ENCODE results near the gene ZSCAN21. TPM values are rescaled to one million over a fixed set of nuclear protein-coding genes. Genes with fewer than 3 reads are reported as not detected.
A peak's percentile ranks its signal among the peaks of the same experiment; 100 is the strongest.

ZSCAN21 gene
- total and polyA plus RNA-seq, 2 donors (not counting 3 experiments of a cell fraction or from before 2014, with no cell fraction given) = 7.4 to 7.7 TPM

GRCh38 chr7:100038326-100038725, 11.2 kb upstream of the ZSCAN21 start:
- Histone ChIP-seq H3K79me2 (ENCODE audit: control insufficient read depth, insufficient read depth, low read length) (no peaks in the 10 kb centered on the region), H3K27ac (ENCODE audit: insufficient read depth, low read depth, low read length) (no peak overlapping the region), H4K20me1 (replicated peaks; ENCODE audit: control insufficient read depth, extremely low read depth, insufficient read depth, low read length) (no peaks in the 10 kb centered on the region), H3K9ac (replicated peaks; ENCODE audit: extremely low read depth, insufficient read depth, low read length) (no peak overlapping the region), H2AFZ (ENCODE audit: low read depth, low read length) (no peak overlapping the region), H3K4me3 (replicated peaks in 1 of 3; ENCODE audit: insufficient read depth in 1 of 3, low read depth in 1 of 3, low read length in 3 of 3) (no peak overlapping the region), H3K4me2 (ENCODE audit: insufficient read depth, low read length) (no peak overlapping the region), H3K27me3 (ENCODE audit: control insufficient read depth in 2 of 2, insufficient read depth in 2 of 2, low read length in 2 of 2) (no peaks in the 10 kb centered on the region), H3K9me1 (replicated peaks; ENCODE audit: control insufficient read depth, extremely low read depth, insufficient read depth, low read length) (no peaks in the 10 kb centered on the region), H3K36me3 (ENCODE audit: control insufficient read depth in 2 of 2, extremely low read depth in 1 of 2, insufficient read depth in 2 of 2, low read length in 2 of 2) (peaks cover 16 to 18% of the 10 kb centered on the region in 2 experiments), H3K4me1 (ENCODE audit: control insufficient read depth, extremely low read depth, insufficient read depth, low read length) (peaks cover 23% of the 10 kb centered on the region), H3K9me3 (replicated peaks; ENCODE audit: control insufficient read depth, insufficient read depth, low read length) (no peaks in the 10 kb centered on the region)
- ChIA-PET POLR2A (no interaction called here), CTCF (no interaction called here)
- DNase-seq (ENCODE audit: low read depth, low spot score) (no peak), FAIRE-seq (no peak)
- dilution Hi-C loops (cut with MboI; ENCODE audit: extremely low pct_ligation_motif_present, low sequenced_read_pairs) = no loop called here
- no TSS peak for BruUV-seq (replicated peaks)
- TF ChIP-seq MAX (IDR thresholded peaks at IDR 0.05; ENCODE audit: insufficient read depth, insufficient read length) = no peak
- intact Hi-C loops (cut with micrococcal nuclease) = no loop called here

DNA sequence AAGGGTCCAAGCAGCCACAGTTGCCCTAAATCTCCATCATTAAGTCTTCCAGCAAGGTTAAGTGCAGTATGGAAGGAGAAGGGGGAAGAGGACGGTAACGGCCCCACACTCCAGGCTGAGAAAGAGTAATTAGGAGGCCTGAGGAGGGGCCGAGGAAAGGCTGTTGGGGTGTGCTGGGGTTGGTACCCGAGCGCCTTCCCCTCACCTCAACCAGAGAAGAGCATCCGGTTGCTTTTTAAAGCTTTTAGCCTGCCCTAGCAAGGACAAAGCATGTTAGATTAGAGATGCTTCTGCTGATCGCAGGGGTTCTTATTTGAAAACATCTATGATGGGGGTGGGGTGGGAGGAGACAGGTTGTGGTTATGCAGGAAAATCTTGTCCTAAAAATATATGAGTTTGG, 9.0 kb upstream of the ZSCAN21 start:
- ChIA-PET CTCF (interaction anchor here (0.6 to 1.1 kb wide), 3 partner anchors 13 to 19 kb away, joined by 3 read pairs; no protein-coding TSS in a partner anchor), POLR2A (no interaction called here)
- no peak for FAIRE-seq
- BruUV-seq (replicated peaks) = no TSS peak
- dilution Hi-C loops (cut with MboI; ENCODE audit: extremely low pct_ligation_motif_present, low sequenced_read_pairs) = no loop called here
- TF ChIP-seq MAX (IDR thresholded peaks at IDR 0.05; ENCODE audit: insufficient read depth, insufficient read length) = no peak
- no peak overlapping the region for H3K4me3 ChIP-seq (replicated peaks in 1 of 3; ENCODE audit: insufficient read depth in 1 of 3, low read depth in 1 of 3, low read length in 3 of 3)
- no peaks in the 10 kb centered on the region for H3K79me2 ChIP-seq (ENCODE audit: control insufficient read depth, insufficient read depth, low read length)
- no peaks in the 10 kb centered on the region for H3K27me3 ChIP-seq (ENCODE audit: control insufficient read depth in 2 of 2, insufficient read depth in 2 of 2, low read length in 2 of 2)
- peak overlapping the region; percentile 78 for H3K27ac ChIP-seq (ENCODE audit: insufficient read depth, low read depth, low read length)
- H4K20me1 ChIP-seq (replicated peaks; ENCODE audit: control insufficient read depth, extremely low read depth, insufficient read depth, low read length) = no peaks in the 10 kb centered on the region
- peaks cover 3% of the 10 kb centered on the region in 2 experiments for H3K36me3 ChIP-seq (ENCODE audit: control insufficient read depth in 2 of 2, extremely low read depth in 1 of 2, insufficient read depth in 2 of 2, low read length in 2 of 2)
- DNase-seq (ENCODE audit: low read depth, low spot score) = no peak
- no peak overlapping the region for H3K4me2 ChIP-seq (ENCODE audit: insufficient read depth, low read length)
- intact Hi-C loops (cut with micrococcal nuclease) = loop anchor here (2.0 kb wide), 1 partner anchor 24 kb away; no protein-coding TSS in a partner anchor
- no peaks in the 10 kb centered on the region for H3K9me1 ChIP-seq (replicated peaks; ENCODE audit: control insufficient read depth, extremely low read depth, insufficient read depth, low read length)
- no peaks in the 10 kb centered on the region for H3K9me3 ChIP-seq (replicated peaks; ENCODE audit: control insufficient read depth, insufficient read depth, low read length)
- peak overlapping the region; percentile 70 for H3K9ac ChIP-seq (replicated peaks; ENCODE audit: extremely low read depth, insufficient read depth, low read length)
- H2AFZ ChIP-seq (ENCODE audit: low read depth, low read length) = no peak overlapping the region
- peaks cover 14% of the 10 kb centered on the region for H3K4me1 ChIP-seq (ENCODE audit: control insufficient read depth, extremely low read depth, insufficient read depth, low read length)
